ENCODE data around the gene SCD. TPM values are rescaled to one million over a fixed set of nuclear protein-coding genes. Genes with fewer than 3 reads are reported as not detected.
A peak's percentile ranks its signal among the peaks of the same experiment; 100 is the strongest.
"Not testable (repeated sequence)": the region's sequence is repeated elsewhere in the genome, so short reads cannot be mapped to it uniquely, and the experiment has no call there.

Gene SCD
- total RNA-seq, 6 donors from 2014 or later, result 108 to 464 (median 251) TPM

GRCh38 chr10:100372415-100373297 lies 25.6 kb downstream of the SCD start:
- no peaks in the 10 kb centered on the region for H3K9me3 ChIP-seq
- DNase-seq, result no peak
- H3K27me3 ChIP-seq, result no peaks in the 10 kb centered on the region
- peak overlapping the region in 3 of 4 donors; percentile 44 to 66 (median 65) for H3K4me3 ChIP-seq
- H3K36me3 ChIP-seq, result no peaks in the 10 kb centered on the region
- TF ChIP-seq, protein P1, sequence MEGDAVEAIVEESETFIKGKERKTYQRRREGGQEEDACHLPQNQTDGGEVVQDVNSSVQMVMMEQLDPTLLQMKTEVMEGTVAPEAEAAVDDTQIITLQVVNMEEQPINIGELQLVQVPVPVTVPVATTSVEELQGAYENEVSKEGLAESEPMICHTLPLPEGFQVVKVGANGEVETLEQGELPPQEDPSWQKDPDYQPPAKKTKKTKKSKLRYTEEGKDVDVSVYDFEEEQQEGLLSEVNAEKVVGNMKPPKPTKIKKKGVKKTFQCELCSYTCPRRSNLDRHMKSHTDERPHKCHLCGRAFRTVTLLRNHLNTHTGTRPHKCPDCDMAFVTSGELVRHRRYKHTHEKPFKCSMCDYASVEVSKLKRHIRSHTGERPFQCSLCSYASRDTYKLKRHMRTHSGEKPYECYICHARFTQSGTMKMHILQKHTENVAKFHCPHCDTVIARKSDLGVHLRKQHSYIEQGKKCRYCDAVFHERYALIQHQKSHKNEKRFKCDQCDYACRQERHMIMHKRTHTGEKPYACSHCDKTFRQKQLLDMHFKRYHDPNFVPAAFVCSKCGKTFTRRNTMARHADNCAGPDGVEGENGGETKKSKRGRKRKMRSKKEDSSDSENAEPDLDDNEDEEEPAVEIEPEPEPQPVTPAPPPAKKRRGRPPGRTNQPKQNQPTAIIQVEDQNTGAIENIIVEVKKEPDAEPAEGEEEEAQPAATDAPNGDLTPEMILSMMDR (IDR thresholded peaks at IDR 0.05), result peak in 3 of 6 experiments; percentile 3 to 11 (median 8)
- TF ChIP-seq EP300 (IDR thresholded peaks at IDR 0.05) (no peak), POLR2A (IDR thresholded peaks at IDR 0.05) (no peak), POLR2AphosphoS5 (IDR thresholded peaks at IDR 0.05) (no peak)
- H3K4me1 ChIP-seq, result peaks cover 42 to 50% (median 45%) of the 10 kb centered on the region in 4 donors
- H3K27ac ChIP-seq, result peak overlapping the region; percentile 93 to 98 (median 94)
- peak in 1 of 2 donors; percentile 4 for ATAC-seq (ENCODE audit: low FRiP score in 2 of 2)
- 17 to 24% methylated on average over 15 to 16 of the region's 16 CpGs for WGBS, 2 donors

- H3K27me3 ChIP-seq, result no peaks in the 10 kb centered on the region
- peaks cover 42 to 50% (median 45%) of the 10 kb centered on the region in 4 donors for H3K4me1 ChIP-seq
- DNase-seq (peak; percentile 95 to 100), ATAC-seq (ENCODE audit: low FRiP score in 2 of 2) (peak; percentile 96 to 98)
- peak overlapping the region; percentile 93 to 98 (median 94) for H3K27ac ChIP-seq
- 1% methylated on average over 27 to 45 of the region's 45 CpGs for WGBS, 2 donors
- TF ChIP-seq, protein P1 (IDR thresholded peaks at IDR 0.05), result peak in 1 of 6 experiments; percentile 2
- TF ChIP-seq EP300 (IDR thresholded peaks at IDR 0.05) (peak in 1 of 4 donors; percentile 82), POLR2AphosphoS5 (IDR thresholded peaks at IDR 0.05) (peak; percentile 64 to 88), POLR2A (IDR thresholded peaks at IDR 0.05) (peak in 3 of 4 donors; percentile 46 to 84 (median 49))
- peak overlapping the region; percentile 44 to 66 (median 60) for H3K4me3 ChIP-seq
- no peaks in the 10 kb centered on the region for H3K36me3 ChIP-seq
- H3K9me3 ChIP-seq, result no peaks in the 10 kb centered on the region
Measured at GRCh38 chr10:100373298-100374199, 26.5 kb downstream of the SCD start.

DNA sequence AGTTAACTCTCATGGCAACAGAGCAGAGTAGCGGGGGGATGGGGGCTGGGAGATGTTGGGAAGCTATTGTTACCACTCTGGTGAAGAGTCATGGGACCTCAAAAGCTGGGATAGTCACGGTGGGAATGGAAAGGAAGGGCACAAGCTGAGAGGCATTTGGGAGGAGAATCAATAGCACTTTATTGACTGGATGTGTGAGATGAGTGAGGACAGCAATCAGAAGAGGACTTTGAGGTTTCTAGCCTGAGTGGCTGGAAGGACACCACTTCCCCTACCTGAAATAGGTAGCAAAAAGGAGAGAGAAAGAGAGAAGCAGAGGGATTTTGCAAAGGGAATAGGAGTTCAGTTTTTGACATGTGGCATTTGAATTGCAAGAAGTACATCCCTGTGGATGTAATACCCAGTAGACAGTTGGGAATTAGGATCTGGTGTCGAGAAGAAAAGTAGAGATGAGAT lies 27.2 kb downstream of the SCD start:
- H3K4me1 ChIP-seq, result peaks cover 42 to 50% (median 45%) of the 10 kb centered on the region in 4 donors
- H3K27me3 ChIP-seq, result no peaks in the 10 kb centered on the region
- no peaks in the 10 kb centered on the region for H3K9me3 ChIP-seq
- ATAC-seq (ENCODE audit: low FRiP score in 2 of 2) (no peak), DNase-seq (no peak)
- H3K36me3 ChIP-seq, result no peaks in the 10 kb centered on the region
- 19 to 25% methylated on average over 3 of the region's 3 CpGs for WGBS, 2 donors
- H3K4me3 ChIP-seq, result peak overlapping the region; percentile 4 to 66 (median 54)
- peak overlapping the region; percentile 93 to 98 (median 94) for H3K27ac ChIP-seq
- peak in 1 of 2 donors; percentile 3 for TF ChIP-seq POLR2AphosphoS5 (IDR thresholded peaks at IDR 0.05)
- TF ChIP-seq, protein P1 (IDR thresholded peaks at IDR 0.05), result no peak
- TF ChIP-seq POLR2A (IDR thresholded peaks at IDR 0.05), result peak in 1 of 4 donors; percentile 22

DNA sequence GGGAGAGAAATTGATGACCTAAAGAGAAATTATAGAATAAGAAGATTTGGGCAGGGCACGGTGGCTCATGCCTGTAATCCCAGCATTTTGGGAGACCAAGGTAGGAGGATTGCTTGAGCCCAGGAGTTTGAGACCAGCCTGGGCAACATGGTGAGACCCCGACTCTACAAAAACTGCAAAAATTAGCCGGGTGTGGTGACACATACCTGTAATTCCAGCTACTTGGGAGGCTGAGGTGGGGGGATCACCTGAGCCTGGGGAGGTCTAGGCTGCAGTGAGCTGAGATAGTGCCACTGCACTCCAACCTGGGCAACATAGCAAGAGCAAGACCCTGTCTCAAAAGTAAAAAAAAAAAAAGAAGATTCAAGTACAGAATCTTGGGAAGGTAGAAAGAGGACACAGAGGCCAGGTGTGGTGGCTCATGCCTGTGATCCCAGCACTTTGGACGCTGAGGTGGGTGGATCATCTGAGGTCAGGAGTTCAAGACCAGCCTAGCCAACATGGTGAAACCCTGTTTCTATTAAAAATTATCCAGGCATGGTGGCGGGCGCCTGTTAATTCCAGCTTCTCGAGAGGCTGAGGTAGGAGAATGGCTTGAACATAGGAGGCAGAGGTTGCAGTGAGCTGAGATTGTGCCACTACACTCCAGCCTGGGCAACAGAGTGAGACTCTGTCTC lies 27.8 kb downstream of the SCD start:
- H3K27ac ChIP-seq, result peak overlapping the region; percentile 93 to 98 (median 94)
- not testable (repeated sequence) for ATAC-seq (ENCODE audit: low FRiP score in 2 of 2)

GRCh38 chr10:100376656-100377055 lies 29.6 kb downstream of the SCD start:
- ATAC-seq (ENCODE audit: low FRiP score in 2 of 2); H3K9me3 ChIP-seq; DNase-seq; H3K27me3 ChIP-seq; H3K4me3 ChIP-seq; H3K36me3 ChIP-seq: not testable (repeated sequence)
- Histone ChIP-seq H3K4me1 (peaks cover 28 to 31% (median 29%) of the 10 kb centered on the region in 4 donors), H3K27ac (peak overlapping the region in 1 of 4 donors; percentile 3)
- WGBS, 2 donors, result 86 to 89% methylated on average over 6 of the region's 6 CpGs

More for the DNA sequence above, 27.8 kb downstream of the SCD start:
- H3K36me3 ChIP-seq, H3K27me3 ChIP-seq, H3K9me3 ChIP-seq, DNase-seq: not testable (repeated sequence)
- Histone ChIP-seq H3K4me1 (peaks cover 42 to 49% (median 45%) of the 10 kb centered on the region in 4 donors), H3K4me3 (peak overlapping the region in 3 of 4 donors; percentile 44 to 66 (median 65))
- WGBS, 2 donors, result 55 to 61% methylated on average over 7 of the region's 7 CpGs

Data from upper lobe of left lung (tissue), 6 donors.